A549 (cell line): ENCODE results near the gene ASCL2.

ENCODE experiments used
- EHMT2 ChIP-seq: fragments of 200-600 bp; sonication (generic); IDR thresholded peaks from 2 replicates; pipeline ENCODE4 v1.6.1; 2016; ENCODE audit warnings: antibody characterized with exemption, low read depth, mild to moderate bottlenecking, moderate library complexity
- EP300 ChIP-seq, 2 experiments: fragments of >200 bp; sonication (Bioruptor Twin); formaldehyde crosslinking; IDR thresholded peaks; 2 replicates in 1 of 2; 3 replicates in 1 of 2; pipeline ENCODE4 v1.6.1; 2016 to 2017
- HMGXB4 ChIP-seq: fragments of 250-450 bp; sonication (Bioruptor Pico); IDR thresholded peaks from 2 replicates; pipeline ENCODE4 v1.5.0; 2021; ENCODE audit warnings: mild to moderate bottlenecking, moderate library complexity, borderline replicate concordance
- PBX3 ChIP-seq: IDR thresholded peaks from 2 replicates; pipeline ENCODE4 v1.6.1; 2012
- POLR2A ChIP-seq: IDR thresholded peaks from 2 replicates; pipeline ENCODE4 v1.6.1; 2012; ENCODE audit warnings: mild to moderate bottlenecking, low read length
- ZFP36 ChIP-seq: fragments of 450-650 bp; IDR thresholded peaks from 2 replicates; pipeline ENCODE4 v1.6.1; 2014; ENCODE audit warnings: borderline replicate concordance; ENCODE audit not compliant: partially characterized antibody
- TF ChIP-seq, protein P1 (sequence below): fragments of >200 bp; sonication (Bioruptor Twin); formaldehyde crosslinking; IDR thresholded peaks from 3 replicates; pipeline ENCODE4 v1.5.1; 2016
- TF ChIP-seq, protein P2 (sequence below): IDR thresholded peaks from 2 replicates; pipeline ENCODE4 v1.6.1; 2012; ENCODE audit warnings: low read depth, borderline replicate concordance

DNA sequence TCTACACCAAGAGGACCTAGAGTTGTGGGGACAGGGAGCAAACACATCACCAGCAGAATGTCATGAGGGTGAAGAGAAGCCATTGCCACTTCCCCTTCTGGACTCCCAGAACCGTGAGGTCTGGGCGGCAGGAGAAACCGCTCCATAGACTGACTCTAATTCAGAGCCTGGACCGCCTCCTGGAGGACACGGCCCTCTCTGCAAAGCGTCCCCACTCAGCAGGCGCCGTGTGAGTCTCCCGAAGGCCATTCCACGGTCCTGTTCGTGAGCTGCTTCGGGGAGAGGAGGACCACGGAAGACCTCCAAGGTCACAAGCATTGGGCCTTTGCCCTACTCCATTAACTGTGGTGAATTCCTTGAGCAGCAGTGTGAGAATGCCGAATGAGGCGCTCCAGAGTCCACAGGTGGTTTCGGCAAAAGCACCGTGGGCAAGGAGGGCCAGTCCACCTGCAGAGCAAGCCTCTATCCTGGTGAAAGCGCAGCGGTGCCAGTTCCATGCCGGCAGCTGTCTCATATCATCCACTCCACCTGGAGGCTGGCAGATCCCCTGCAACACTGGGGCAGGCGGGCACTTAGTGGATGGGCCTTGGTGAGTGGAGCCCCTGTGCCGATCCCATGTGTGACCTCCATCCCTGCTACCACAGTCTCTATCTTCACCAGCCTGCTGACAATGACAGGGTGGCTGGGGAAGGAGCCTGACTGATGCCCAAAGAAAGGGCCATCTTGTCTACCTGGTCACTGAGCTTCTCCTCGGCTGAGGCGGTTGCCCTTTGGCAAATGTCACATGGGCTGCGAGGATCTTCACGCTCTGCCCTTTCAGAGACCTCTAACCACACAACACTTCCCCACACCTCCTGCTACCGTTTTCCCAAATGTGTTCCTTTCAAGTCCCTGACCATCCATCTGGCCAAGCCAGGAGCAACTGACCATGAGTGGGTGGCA lies 23.9 kb upstream of the ASCL2 start:
- TF ChIP-seq, protein P1, sequence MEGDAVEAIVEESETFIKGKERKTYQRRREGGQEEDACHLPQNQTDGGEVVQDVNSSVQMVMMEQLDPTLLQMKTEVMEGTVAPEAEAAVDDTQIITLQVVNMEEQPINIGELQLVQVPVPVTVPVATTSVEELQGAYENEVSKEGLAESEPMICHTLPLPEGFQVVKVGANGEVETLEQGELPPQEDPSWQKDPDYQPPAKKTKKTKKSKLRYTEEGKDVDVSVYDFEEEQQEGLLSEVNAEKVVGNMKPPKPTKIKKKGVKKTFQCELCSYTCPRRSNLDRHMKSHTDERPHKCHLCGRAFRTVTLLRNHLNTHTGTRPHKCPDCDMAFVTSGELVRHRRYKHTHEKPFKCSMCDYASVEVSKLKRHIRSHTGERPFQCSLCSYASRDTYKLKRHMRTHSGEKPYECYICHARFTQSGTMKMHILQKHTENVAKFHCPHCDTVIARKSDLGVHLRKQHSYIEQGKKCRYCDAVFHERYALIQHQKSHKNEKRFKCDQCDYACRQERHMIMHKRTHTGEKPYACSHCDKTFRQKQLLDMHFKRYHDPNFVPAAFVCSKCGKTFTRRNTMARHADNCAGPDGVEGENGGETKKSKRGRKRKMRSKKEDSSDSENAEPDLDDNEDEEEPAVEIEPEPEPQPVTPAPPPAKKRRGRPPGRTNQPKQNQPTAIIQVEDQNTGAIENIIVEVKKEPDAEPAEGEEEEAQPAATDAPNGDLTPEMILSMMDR = no peak
- no peak for TF ChIP-seq HMGXB4 (CRISPR knock-in tag)
- TF ChIP-seq POLR2A = no peak
- no peak for TF ChIP-seq EHMT2
- TF ChIP-seq, protein P2, sequence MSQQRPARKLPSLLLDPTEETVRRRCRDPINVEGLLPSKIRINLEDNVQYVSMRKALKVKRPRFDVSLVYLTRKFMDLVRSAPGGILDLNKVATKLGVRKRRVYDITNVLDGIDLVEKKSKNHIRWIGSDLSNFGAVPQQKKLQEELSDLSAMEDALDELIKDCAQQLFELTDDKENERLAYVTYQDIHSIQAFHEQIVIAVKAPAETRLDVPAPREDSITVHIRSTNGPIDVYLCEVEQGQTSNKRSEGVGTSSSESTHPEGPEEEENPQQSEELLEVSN = no peak
- no peak for TF ChIP-seq EP300 (IDR thresholded peaks at IDR 0.05)
- TF ChIP-seq ZFP36 = no peak
- no peak for TF ChIP-seq PBX3
